Endothelial cell of umbilical vein (primary cell): ENCODE results near the gene TMEM40.

ENCODE experiments used
- CTCF ChIP-seq, 2 donors: IDR thresholded peaks; 1 replicate in 1 of 2; 2 replicates in 1 of 2; pipeline ENCODE4 v1.5.1; 2011; ENCODE audit warnings: low read length in 2 of 2, mild to moderate bottlenecking in 2 of 2, moderate library complexity in 2 of 2, control low read depth in 1 of 2, inconsistent platforms in 1 of 2, low read depth in 1 of 2; ENCODE audit not compliant: insufficient read depth in 1 of 2; ENCODE audit errors: extremely low read depth in 1 of 2
- EZH2 ChIP-seq: IDR thresholded peaks from 2 replicates; pipeline ENCODE4 v1.6.1; 2012; ENCODE audit warnings: borderline replicate concordance, low read depth, mild to moderate bottlenecking, moderate library complexity, low read length, inconsistent platforms; ENCODE audit not compliant: severe bottlenecking
- POLR2A ChIP-seq: IDR thresholded peaks from 2 replicates; pipeline ENCODE4 v1.6.1; 2012; ENCODE audit warnings: low read depth, mild to moderate bottlenecking, control low read depth, low read length
- POLR2AphosphoS5 ChIP-seq: IDR thresholded peaks from 2 replicates; pipeline ENCODE4 v1.6.1; 2012; ENCODE audit warnings: low read depth, mild to moderate bottlenecking, control low read depth, low read length, moderate library complexity; ENCODE audit not compliant: insufficient read depth

DNA sequence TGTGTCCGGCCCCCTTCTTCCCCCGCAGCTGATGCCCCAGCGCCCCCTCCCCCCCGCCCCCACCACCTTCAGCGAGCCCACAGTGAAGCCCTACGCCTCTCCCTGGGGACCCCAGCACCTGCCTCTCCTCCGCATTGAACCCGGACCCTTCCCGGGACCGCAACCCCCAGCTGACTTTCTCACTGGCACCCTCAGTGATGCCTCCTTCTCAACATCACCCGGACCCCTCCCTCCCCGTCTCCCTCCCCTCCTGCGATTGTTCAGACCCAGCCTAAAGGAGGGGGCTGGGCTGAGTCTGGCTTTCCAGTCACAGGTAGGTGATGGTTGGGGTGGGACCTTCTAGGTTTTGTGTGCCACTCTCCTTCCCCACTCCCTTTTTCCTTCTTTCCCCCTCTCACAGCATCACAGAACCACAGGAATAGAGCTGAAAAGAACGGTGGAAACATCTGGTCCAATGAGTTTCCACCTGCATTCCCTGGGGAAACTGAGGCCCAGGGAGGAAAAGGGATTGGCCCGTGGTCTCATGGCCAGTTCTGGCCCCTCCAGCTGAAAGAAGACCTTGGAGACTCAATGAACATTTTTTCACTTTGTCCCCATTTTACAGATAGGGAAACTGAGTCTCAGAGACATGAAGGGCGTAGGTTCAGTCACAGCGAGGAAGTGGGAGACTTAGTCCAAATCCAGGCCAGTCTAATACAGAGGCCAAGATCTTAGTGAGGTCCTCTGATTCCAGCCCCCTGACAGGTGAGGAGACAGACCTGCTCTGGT lies 38.2 kb upstream of the TMEM40 start:
- TF ChIP-seq EZH2 (no peak), CTCF (IDR thresholded peaks at IDR 0.05; ENCODE audit: extremely low read depth in 1 of 2, insufficient read depth in 1 of 2, low read depth in 1 of 2, low read length in 2 of 2) (no peak), POLR2A (no peak), POLR2AphosphoS5 (no peak)
